Upper lobe of right lung (tissue), 1 donor: ENCODE data around the gene SLU7. TPM values are rescaled to one million over a fixed set of nuclear protein-coding genes. Genes with fewer than 3 reads are reported as not detected.

Source experiments
- ATAC-seq: fragments of 200-7000 bp; cut with Tn5 transposase; one replicate; pipeline ENCODE4 v1.9.1; 2020; ENCODE audit warnings: mild to moderate bottlenecking, moderate library complexity
- DNase-seq: peaks from one replicate; pipeline ENCODE4 v3.0.0-alpha.2; 2020
- H3K27ac ChIP-seq: fragments of 200-600 bp; one replicate; pipeline ENCODE4 v1.8.0; 2022
- H3K27me3 ChIP-seq: fragments of 200-600 bp; one replicate; pipeline ENCODE4 v1.8.0; 2022; ENCODE audit warnings: mild to moderate bottlenecking
- H3K36me3 ChIP-seq: fragments of 200-600 bp; one replicate; pipeline ENCODE4 v1.8.0; 2022
- H3K4me1 ChIP-seq: fragments of 200-600 bp; one replicate; pipeline ENCODE4 v1.8.0; 2022
- H3K4me3 ChIP-seq: fragments of 200-600 bp; one replicate; pipeline ENCODE4 v1.8.0; 2022; ENCODE audit warnings: mild to moderate bottlenecking
- H3K9me3 ChIP-seq: fragments of 200-600 bp; one replicate; pipeline ENCODE4 v1.8.0; 2022
- intact Hi-C: fragments of 100-400 bp; cut with DNase I; formaldehyde crosslinking; loops from one replicate; pipeline ENCODE4 v1.11.0; 2022
- total RNA-seq: library from RNA; stranded (reverse); fragmentation: NEBNext Ultra II Directional; extraction: Animal tissue kit (Norgen Biotek cat#: 25700); gene quantifications from one replicate; pipeline ENCODE4 v1.2.1, GENCODE V29; 2021
- TF ChIP-seq, protein P1 (sequence below): fragments of 200-600 bp; IDR thresholded peaks from one replicate; pipeline ENCODE4 v1.8.0; 2022; ENCODE audit warnings: antibody characterized with exemption
- donor health status: DM: no; HTN: yes; CAD: no; lungs with severe emphysema.

SLU7 gene
- total RNA-seq, 1 donor from 2014 or later: 49.2 TPM

DNA sequence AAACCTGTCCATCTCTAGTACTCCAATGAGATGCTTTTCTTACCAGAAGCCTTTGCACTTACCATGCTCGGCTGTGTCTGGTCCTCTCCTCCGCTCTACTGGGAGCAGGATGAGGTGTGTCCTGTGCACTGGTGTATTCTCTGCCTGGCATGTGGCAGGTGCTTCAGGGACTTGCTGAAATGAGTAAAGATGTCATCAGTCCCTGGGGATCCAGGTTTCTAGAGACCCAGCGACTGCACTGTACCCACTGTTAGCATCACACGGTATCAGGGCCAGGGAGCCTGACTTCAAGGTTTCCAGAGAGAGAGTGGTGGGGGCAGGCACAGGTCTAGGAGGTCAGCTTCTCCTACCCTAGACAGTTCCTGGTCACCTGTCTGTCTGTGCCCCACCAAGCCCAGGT lies 13.3 kb upstream of the SLU7 start:
- Histone ChIP-seq H3K4me3 (no peak overlapping the region), H3K36me3 (no peaks in the 10 kb centered on the region), H3K4me1 (peaks cover 2% of the 10 kb centered on the region), H3K27ac (no peak overlapping the region), H3K27me3 (peaks cover 6% of the 10 kb centered on the region), H3K9me3 (no peaks in the 10 kb centered on the region)
- TF ChIP-seq, protein P1, sequence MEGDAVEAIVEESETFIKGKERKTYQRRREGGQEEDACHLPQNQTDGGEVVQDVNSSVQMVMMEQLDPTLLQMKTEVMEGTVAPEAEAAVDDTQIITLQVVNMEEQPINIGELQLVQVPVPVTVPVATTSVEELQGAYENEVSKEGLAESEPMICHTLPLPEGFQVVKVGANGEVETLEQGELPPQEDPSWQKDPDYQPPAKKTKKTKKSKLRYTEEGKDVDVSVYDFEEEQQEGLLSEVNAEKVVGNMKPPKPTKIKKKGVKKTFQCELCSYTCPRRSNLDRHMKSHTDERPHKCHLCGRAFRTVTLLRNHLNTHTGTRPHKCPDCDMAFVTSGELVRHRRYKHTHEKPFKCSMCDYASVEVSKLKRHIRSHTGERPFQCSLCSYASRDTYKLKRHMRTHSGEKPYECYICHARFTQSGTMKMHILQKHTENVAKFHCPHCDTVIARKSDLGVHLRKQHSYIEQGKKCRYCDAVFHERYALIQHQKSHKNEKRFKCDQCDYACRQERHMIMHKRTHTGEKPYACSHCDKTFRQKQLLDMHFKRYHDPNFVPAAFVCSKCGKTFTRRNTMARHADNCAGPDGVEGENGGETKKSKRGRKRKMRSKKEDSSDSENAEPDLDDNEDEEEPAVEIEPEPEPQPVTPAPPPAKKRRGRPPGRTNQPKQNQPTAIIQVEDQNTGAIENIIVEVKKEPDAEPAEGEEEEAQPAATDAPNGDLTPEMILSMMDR: no peak
- DNase-seq (no peak), ATAC-seq (no peak)
- intact Hi-C loops: no loop called here

DNA sequence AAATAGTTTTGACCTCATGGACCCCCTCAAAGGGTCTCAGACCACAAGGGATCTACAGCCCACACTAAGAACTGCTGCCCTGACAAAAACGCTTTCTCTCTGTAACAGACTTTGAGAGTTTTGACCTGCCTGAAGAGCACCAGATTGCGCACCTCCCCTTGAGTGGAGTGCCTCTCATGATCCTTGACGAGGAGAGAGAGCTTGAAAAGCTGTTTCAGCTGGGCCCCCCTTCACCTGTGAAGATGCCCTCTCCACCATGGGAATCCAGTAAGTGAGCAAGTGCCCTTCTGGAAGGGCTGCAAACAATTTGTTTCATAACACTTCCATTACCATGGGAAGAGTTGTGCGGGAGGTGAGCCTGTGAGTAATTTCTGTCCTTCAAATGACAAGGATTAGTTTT lies 8.7 kb upstream of the SLU7 start:
- ATAC-seq (peak; percentile 86), DNase-seq (peak; percentile 75)
- intact Hi-C loops: no loop called here
- H3K27me3 ChIP-seq: no peaks in the 10 kb centered on the region
- H3K36me3 ChIP-seq: no peaks in the 10 kb centered on the region
- no peak overlapping the region for H3K27ac ChIP-seq
- TF ChIP-seq, protein P1: no peak
- H3K9me3 ChIP-seq: no peaks in the 10 kb centered on the region
- no peak overlapping the region for H3K4me3 ChIP-seq
- peaks cover 5% of the 10 kb centered on the region for H3K4me1 ChIP-seq

DNA sequence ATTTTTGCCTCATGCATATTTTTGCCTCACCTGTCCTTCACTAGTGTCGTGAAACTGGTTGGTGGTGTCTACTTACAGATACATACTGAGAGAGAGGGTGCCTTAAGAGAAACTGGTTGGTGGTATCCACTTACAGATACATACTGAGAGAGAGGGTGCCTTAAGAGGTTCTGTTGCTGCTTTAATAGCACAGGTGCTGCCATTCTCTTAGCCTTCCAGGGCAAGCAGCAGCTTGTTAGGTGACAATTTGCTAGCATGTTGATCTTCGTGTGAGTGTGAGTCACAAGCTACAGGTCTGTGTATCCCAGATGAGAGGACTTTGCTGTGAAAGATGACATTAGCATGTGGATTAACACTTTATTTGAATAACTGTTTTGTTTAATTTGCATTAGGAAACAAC lies 4.2 kb upstream of the SLU7 start:
- Histone ChIP-seq H3K36me3 (no peaks in the 10 kb centered on the region), H3K27ac (no peak overlapping the region), H3K27me3 (no peaks in the 10 kb centered on the region), H3K4me1 (peaks cover 15% of the 10 kb centered on the region), H3K4me3 (no peak overlapping the region), H3K9me3 (no peaks in the 10 kb centered on the region)
- no peak for ATAC-seq
- intact Hi-C loops: no loop called here
- no peak for DNase-seq
- TF ChIP-seq, protein P1: no peak

DNA sequence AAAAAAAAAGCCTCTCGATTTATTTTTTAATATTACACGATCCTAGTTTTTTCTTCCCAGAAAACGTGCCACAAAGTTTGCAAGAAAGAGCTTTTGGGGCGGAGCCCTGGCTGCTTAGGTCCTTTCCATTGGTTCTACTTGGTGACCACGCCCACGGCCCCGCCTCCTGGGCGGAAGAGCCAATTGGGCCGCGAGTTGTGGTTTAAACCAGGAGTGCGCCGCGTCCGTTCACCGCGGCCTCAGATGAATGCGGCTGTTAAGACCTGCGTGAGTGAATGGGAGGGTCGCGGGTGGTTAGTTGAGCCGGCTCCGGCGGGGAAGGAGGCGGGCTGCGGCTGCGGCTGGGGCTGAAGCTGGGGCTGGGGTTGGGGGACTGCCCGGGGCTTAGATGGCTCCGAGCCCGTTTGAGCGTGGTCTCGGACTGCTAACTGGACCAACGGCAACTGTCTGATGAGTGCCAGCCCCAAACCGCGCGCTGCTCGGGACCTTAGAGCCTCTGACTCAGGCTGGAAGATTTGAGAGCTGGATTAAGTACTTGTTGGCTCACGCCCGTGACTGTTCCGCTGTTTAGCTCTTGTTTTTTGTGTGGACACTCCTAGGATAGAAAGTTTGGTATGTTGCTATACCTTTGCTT lies 2.9 kb upstream of the SLU7 start, which contains the start of gene PTTG1:
PTTG1 (plus strand) TSS at position 231 of the 634 bp plus-strand sequence. CDS start 458 bp downstream, outside the sequence.
- TF ChIP-seq, protein P1: no peak
- intact Hi-C loops: no loop called here
- no peaks in the 10 kb centered on the region for H3K36me3 ChIP-seq
- peaks cover 23% of the 10 kb centered on the region for H3K4me1 ChIP-seq
- ATAC-seq (peak; percentile 94), DNase-seq (peak; percentile 97)
- H3K27ac ChIP-seq: peak within 1 kb of the TSS; percentile 64
- peak within 1 kb of the TSS; percentile 65 for H3K4me3 ChIP-seq
- no peaks in the 10 kb centered on the region for H3K27me3 ChIP-seq
- no peaks in the 10 kb centered on the region for H3K9me3 ChIP-seq

DNA sequence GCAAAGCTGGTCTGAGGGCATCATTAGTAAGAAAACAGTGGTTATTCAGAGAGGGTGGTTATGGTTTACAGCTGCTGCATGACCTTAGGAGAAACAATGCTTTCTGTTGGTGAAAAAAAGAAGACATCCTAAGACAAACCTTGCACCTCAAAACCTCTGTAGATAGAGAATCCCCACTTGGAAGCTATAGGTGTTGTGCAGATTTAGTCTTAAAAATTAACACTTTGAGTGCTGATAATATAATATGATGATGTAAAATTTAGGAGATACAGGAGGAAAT lies 1.4 kb upstream of the SLU7 start:
- Histone ChIP-seq H3K4me3 (no peak overlapping the region), H3K36me3 (peaks cover 2% of the 10 kb centered on the region), H3K27me3 (no peaks in the 10 kb centered on the region), H3K4me1 (peaks cover 26% of the 10 kb centered on the region), H3K27ac (no peak overlapping the region), H3K9me3 (no peaks in the 10 kb centered on the region)
- intact Hi-C loops: no loop called here
- TF ChIP-seq, protein P1: no peak
- no peak for ATAC-seq
- no peak for DNase-seq
